Heart right ventricle (tissue), 16 donors: ENCODE results near the gene DEAF1. TPM values are rescaled to one million over a fixed set of nuclear protein-coding genes. Genes with fewer than 3 reads are reported as not detected.
"Not testable (repeated sequence)": the region's sequence is repeated elsewhere in the genome, so short reads cannot be mapped to it uniquely, and the experiment has no call there.

Source experiments
- ATAC-seq, 8 donors: fragments of 200-7000 bp; cut with Tn5 transposase; one replicate each; pipeline ENCODE4 v1.9.1; 2020; ENCODE audit warnings: mild to moderate bottlenecking in 8 of 8, moderate library complexity in 8 of 8, moderate number of reproducible peaks in 1 of 8
- DNase-seq, 2 donors: peaks; one replicate each; pipeline ENCODE4 v3.0.0-alpha.2; 2020
- H3K27ac ChIP-seq, 10 donors: fragments of 200-600 bp; sonication (generic) in 2 of 10; one replicate each; pipeline versions ENCODE4 v1.5.0 to v1.8.0; 2020 to 2022; ENCODE audit warnings: mild to moderate bottlenecking in 3 of 10
- H3K27me3 ChIP-seq, 7 donors: fragments of 200-600 bp; one replicate each; pipeline ENCODE4 v1.8.0; 2021 to 2022; ENCODE audit warnings: mild to moderate bottlenecking in 2 of 7
- H3K36me3 ChIP-seq, 9 donors: fragments of 200-600 bp; sonication (generic) in 1 of 9; one replicate each; pipeline versions ENCODE4 v1.5.0 to v1.8.0; 2020 to 2022; ENCODE audit warnings: mild to moderate bottlenecking in 2 of 9
- H3K4me1 ChIP-seq, 9 donors: fragments of 200-600 bp; sonication (generic) in 1 of 9; one replicate each; pipeline versions ENCODE4 v1.5.0 to v1.8.0; 2020 to 2022; ENCODE audit warnings: mild to moderate bottlenecking in 4 of 9
- H3K4me3 ChIP-seq, 10 donors: fragments of 200-600 bp; sonication (generic) in 2 of 10; one replicate each; pipeline versions ENCODE4 v1.5.0 to v1.8.0; 2020 to 2022; ENCODE audit warnings: mild to moderate bottlenecking in 7 of 10, moderate library complexity in 2 of 10
- H3K9me3 ChIP-seq, 11 donors: fragments of 200-600 bp in 10 of 11; sonication (generic) in 2 of 11; one replicate each; pipeline versions ENCODE4 v1.5.0 to v1.8.0; 2013 to 2022; ENCODE audit warnings: mild to moderate bottlenecking in 2 of 11, control low read depth in 1 of 11, moderate library complexity in 1 of 11
- CTCF ChIP-seq, 9 donors: fragments of 200-600 bp; sonication (generic) in 2 of 9; IDR thresholded peaks; one replicate each; pipeline versions ENCODE4 v1.5.0 to v1.8.0; 2021 to 2022; ENCODE audit warnings: antibody characterized with exemption in 9 of 9, mild to moderate bottlenecking in 5 of 9, moderate library complexity in 1 of 9
- WGBS, 2 donors: extraction: QIAGEN DNeasy Blood & Tissue Kit; methylation state at CpG; one replicate each; pipeline ENCODE4 v1.1.7; 2013; ENCODE audit warnings: inconsistent platforms in 1 of 2; 5-methylcytosine and 5-hydroxymethylcytosine counted together
- intact Hi-C, 10 donors: fragments of 100-400 bp; cut with DNase I; formaldehyde crosslinking; loops; one replicate each; pipeline versions ENCODE4 v1.11.1 to v1.14.2; 2022
- polyA plus RNA-seq, 2 donors: library from polyadenylated mRNA; stranded (reverse); fragments of 200-250 nt; gene quantifications; one replicate each; pipeline ENCODE4 v1.2.3, GENCODE V29; 2013
- total RNA-seq, 10 donors: library from RNA; stranded (reverse); fragmentation: NEBNext Ultra II Directional in 3 of 10; extraction: Animal tissue kit (Norgen Biotek cat#: 25700) in 3 of 10; gene quantifications; one replicate each; pipeline versions ENCODE4 v1.2.1 to v1.2.4, GENCODE V29; 2021 to 2023
- donor health status: Arrhythmogenic right ventricular cardiomyopathy.
- donor health status: ischemic (EF 13 %, LVEDD 7.1; RV severe dilation, severe dysfunction).
- donor health status: healthy with polysubstance abuse.
- donor health status: DM: no; HTN: yes; CAD: no.
- donor health status: DM: no; HTN: no; CAD: no.
- donor health status: ischemic (EF 25% LVEDD 6.9; RV normal size, moderate dysfunction).
- donor health status: ischemic (EF 25% LVEDD 5.7; RV mildly dilated, moderate dysfunction).
- donor health status: healthy.
- donor health status: DM: yes; HTN: yes; CAD: no.
- donor health status: Ischemic cardiomyopathy.
- donor health status: ischemic (EF 35%, LVEDD 5.7; RV mildly dilated, moderate dysfunction).
- donor health status: nonischemic (EF 11% LVEDD 7.7; RV severe dilation, severe dysfunction).
- donor health status: DM: yes; HTN: yes; CAD: no.
- donor health status: PGD.
- donor health status: ischemic (EF 29% LVEDD 5.4; RV normal size, mild dysfunction).
- donor health status: nonischemic (EF 23%, LVEDD 6.1; RV moderate dilation, normal function).

DEAF1 gene
- total and polyA plus RNA-seq, 12 donors: 11.0 to 39.9 (median 17.0) TPM

DNA sequence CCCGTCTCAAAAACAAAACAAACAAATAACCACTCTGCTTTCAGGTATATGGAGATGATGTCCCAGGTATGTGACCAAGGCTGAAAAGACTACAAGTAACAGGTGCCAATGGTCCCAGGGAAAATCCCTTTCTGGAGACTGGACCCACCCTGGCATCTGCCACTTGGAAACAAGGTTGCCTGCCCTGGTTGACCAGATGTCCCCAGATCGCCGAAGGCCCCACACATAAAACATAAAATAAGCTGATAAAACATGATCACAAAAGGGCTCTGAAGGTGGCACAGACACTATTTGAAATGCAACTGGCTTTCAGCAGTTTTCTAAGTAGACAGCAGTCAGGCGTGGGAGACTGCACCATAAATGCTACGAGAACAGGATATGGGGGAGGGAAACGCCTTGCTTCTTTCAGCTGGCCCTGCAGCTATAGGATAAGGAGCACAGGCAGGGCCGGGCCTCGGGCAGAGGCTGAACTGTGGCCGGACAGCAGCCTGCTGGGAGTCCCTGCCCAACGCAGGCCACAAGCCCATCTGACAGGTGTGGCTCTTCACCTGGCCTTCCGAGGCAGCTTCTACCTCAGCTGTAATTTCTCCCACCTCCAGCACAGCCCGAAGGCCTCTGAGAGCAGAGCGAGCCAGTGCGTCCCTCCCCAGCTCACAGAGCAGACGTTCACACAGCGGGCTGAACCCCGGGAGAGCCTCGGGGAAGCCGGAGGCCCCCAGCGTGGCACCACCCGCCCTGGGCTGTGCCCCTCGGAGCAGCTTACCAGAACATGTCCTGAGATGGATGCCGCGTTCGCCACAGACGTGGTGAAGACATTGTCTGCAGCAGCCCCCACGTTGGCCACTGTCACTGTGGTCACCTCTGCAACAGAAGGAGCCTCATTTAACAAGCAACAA is 4.0 kb downstream of the DEAF1 start:
- intact Hi-C loops: no loop called here

DNA sequence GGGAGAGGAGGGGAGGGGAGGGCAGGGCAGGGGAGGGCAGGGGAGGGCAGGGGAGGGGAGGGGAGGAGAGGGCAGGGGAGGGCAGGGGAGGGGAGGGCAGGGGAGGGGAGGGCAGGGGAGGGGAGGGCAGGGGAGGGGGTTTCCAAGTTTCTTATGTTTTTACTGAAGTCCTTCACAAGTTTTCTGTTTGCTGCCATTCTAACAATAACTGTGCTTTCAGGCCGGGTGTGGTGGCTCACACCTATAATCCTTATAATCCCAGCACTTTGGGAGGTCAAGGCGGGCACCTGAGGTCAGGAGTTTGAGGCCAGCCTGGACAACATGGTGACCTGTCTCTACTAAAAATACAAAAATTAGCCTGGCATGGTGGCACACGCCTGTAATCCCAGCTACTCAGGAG is 4.8 kb downstream of the DEAF1 start:
- Histone ChIP-seq H3K36me3 (peaks cover 0 to 56% (median 13%) of the 10 kb centered on the region in 9 donors), H3K4me1 (peaks cover 7 to 28% (median 17%) of the 10 kb centered on the region in 9 donors)
- intact Hi-C loops, H3K4me3 ChIP-seq, H3K27ac ChIP-seq, DNase-seq, ATAC-seq, H3K27me3 ChIP-seq, H3K9me3 ChIP-seq: not testable (repeated sequence)
- WGBS, 2 donors: 96 to 100% methylated on average over 3 of the region's 3 CpGs

More for the DNA sequence above, 4.0 kb downstream of the DEAF1 start:
- no peak overlapping the region for H3K27ac ChIP-seq
- no peaks in the 10 kb centered on the region for H3K9me3 ChIP-seq
- no peak for TF ChIP-seq CTCF (IDR thresholded peaks at IDR 0.05)
- no peak overlapping the region for H3K4me3 ChIP-seq
- peaks cover 7 to 28% (median 17%) of the 10 kb centered on the region in 9 donors for H3K4me1 ChIP-seq
- peaks cover 0 to 50% (median 13%) of the 10 kb centered on the region in 9 donors for H3K36me3 ChIP-seq
- no peaks in the 10 kb centered on the region for H3K27me3 ChIP-seq
- DNase-seq (no peak), ATAC-seq (no peak)
- 78 to 82% methylated on average over 27 of the region's 27 CpGs for WGBS, 2 donors

DNA sequence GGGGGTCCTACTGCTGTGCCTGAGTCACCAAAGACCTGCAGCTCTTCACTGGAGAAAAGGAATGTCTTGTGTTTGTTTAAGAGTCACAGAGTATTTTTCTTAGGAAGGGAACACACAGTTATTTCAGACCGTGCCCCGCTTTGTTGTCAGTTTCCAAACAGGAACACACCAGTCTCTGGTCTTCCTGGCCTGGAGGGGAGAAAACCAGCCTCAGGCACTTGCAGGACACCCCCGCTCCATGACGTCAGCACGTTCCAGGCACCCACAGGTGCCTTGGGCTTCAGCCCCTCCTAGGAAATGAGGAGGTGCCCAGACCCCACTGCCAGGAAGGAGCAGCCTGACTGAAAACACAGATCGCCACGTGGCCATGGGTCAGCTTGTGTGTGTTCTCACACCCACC is 5.4 kb downstream of the DEAF1 start:
- Histone ChIP-seq H3K9me3 (no peaks in the 10 kb centered on the region), H3K36me3 (peaks cover 0 to 63% (median 14%) of the 10 kb centered on the region in 9 donors), H3K27ac (no peak overlapping the region), H3K4me3 (no peak overlapping the region), H3K27me3 (no peaks in the 10 kb centered on the region), H3K4me1 (peaks cover 7 to 28% (median 17%) of the 10 kb centered on the region in 9 donors)
- no peak for DNase-seq
- no peak for ATAC-seq
- no peak for TF ChIP-seq CTCF (IDR thresholded peaks at IDR 0.05)
- 86 to 87% methylated on average over 7 of the region's 7 CpGs for WGBS, 2 donors
- intact Hi-C loops: no loop called here

GRCh38 chr11:688681-689080 is 6.3 kb downstream of the DEAF1 start:
- 83 to 93% methylated on average over 9 of the region's 9 CpGs for WGBS, 2 donors
- Histone ChIP-seq H3K4me1 (peaks cover 4 to 19% (median 9%) of the 10 kb centered on the region in 9 donors), H3K27ac (no peak overlapping the region), H3K9me3 (no peaks in the 10 kb centered on the region), H3K27me3 (no peaks in the 10 kb centered on the region), H3K4me3 (no peak overlapping the region), H3K36me3 (peaks cover 0 to 72% (median 17%) of the 10 kb centered on the region in 9 donors)
- no peak for TF ChIP-seq CTCF (IDR thresholded peaks at IDR 0.05)
- DNase-seq (no peak), ATAC-seq (no peak)
- intact Hi-C loops: no loop called here

DNA sequence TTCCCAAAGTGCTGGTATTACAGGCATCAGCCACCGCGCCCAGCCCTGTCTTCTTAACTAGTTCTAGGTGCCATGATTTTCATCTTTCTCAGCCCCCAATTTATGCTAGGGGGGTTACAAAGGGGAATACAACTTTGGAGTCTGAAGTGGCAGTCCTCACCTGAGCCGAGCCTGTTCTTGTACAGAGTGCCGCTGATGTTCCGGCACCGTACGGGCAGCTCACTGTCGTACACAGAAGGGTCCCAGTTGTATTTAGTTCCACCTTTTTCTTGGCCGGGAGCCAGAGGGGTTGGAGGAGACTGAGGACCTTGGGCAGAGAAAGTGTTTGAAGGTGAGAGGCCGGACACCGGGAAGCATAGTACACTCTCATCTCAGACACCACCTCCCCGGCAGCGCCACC is 7.3 kb downstream of the DEAF1 start:
- Histone ChIP-seq H3K9me3 (peaks cover 0 to under 1% (median 0%) of the 10 kb centered on the region in 11 donors), H3K36me3 (peaks cover 0 to 81% (median 17%) of the 10 kb centered on the region in 9 donors), H3K27ac (no peak overlapping the region), H3K27me3 (no peaks in the 10 kb centered on the region), H3K4me3 (no peak overlapping the region), H3K4me1 (peaks cover 0 to 9% (median 0%) of the 10 kb centered on the region in 9 donors)
- DNase-seq: no peak
- intact Hi-C loops: no loop called here
- 91 to 92% methylated on average over 13 of the region's 13 CpGs for WGBS, 2 donors
- ATAC-seq: no peak
- no peak for TF ChIP-seq CTCF (IDR thresholded peaks at IDR 0.05)
